Sigmoid colon (tissue), 4 donors: ENCODE measurements around the gene SPEM1.

ENCODE experiments used
- EP300 ChIP-seq, 4 donors: sonication (generic); formaldehyde crosslinking; IDR thresholded peaks; one replicate each; pipeline ENCODE4 v1.6.1; 2017; ENCODE audit warnings: antibody characterized with exemption in 4 of 4
- POLR2A ChIP-seq, 2 donors: fragments of 450-650 bp; IDR thresholded peaks; one replicate each; pipeline ENCODE4 v1.6.1; 2016; ENCODE audit warnings: antibody characterized with exemption in 2 of 2, mild to moderate bottlenecking in 2 of 2, moderate library complexity in 2 of 2
- TF ChIP-seq, protein P1 (sequence below), 4 experiments: fragments of 450-650 bp in 3 of 4; fragments of 200-600 bp in 1 of 4; IDR thresholded peaks; one replicate each; pipeline ENCODE4 v1.5.1; 2016 to 2019; ENCODE audit warnings: antibody characterized with exemption in 4 of 4, mild to moderate bottlenecking in 3 of 4, moderate library complexity in 2 of 4

DNA sequence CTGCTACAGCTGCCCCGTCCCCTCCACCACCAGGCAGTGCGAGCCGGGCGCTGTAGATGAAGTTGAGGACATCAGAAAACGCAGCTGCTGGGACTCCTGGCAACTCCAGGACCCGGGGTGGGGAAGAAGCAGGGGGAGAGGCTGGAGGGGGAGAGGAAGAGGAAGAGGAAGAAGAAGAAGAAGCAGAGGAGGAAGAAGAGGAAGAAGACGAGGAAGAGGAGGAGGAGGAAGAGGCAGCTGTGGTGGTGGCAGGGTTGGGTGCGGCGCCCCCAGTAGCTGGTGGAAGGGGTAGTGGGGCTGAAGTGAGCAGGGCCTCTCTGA is 46.2 kb downstream of the SPEM1 start:
- TF ChIP-seq POLR2A (IDR thresholded peaks at IDR 0.05) (no peak), EP300 (IDR thresholded peaks at IDR 0.05) (no peak)
- TF ChIP-seq, protein P1, sequence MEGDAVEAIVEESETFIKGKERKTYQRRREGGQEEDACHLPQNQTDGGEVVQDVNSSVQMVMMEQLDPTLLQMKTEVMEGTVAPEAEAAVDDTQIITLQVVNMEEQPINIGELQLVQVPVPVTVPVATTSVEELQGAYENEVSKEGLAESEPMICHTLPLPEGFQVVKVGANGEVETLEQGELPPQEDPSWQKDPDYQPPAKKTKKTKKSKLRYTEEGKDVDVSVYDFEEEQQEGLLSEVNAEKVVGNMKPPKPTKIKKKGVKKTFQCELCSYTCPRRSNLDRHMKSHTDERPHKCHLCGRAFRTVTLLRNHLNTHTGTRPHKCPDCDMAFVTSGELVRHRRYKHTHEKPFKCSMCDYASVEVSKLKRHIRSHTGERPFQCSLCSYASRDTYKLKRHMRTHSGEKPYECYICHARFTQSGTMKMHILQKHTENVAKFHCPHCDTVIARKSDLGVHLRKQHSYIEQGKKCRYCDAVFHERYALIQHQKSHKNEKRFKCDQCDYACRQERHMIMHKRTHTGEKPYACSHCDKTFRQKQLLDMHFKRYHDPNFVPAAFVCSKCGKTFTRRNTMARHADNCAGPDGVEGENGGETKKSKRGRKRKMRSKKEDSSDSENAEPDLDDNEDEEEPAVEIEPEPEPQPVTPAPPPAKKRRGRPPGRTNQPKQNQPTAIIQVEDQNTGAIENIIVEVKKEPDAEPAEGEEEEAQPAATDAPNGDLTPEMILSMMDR (IDR thresholded peaks at IDR 0.05): no peak
